Measurements from ENCODE around the gene WNT2.

The WNT2 gene

GRCh38 chr7:117270371-117270770 lies 52.5 kb downstream of the WNT2 start:
- no peak overlapping the region for H3K9ac ChIP-seq (ENCODE audit: low read length)
- no peaks in the 10 kb centered on the region for H3F3A ChIP-seq (ENCODE audit: insufficient read depth)
- H3K4me3 ChIP-seq (ENCODE audit: insufficient read depth, low read length, poor library complexity, severe bottlenecking) = no peak overlapping the region
- no peaks in the 10 kb centered on the region for H3K36me3 ChIP-seq (ENCODE audit: low read length)
- no peaks in the 10 kb centered on the region for H3K9me3 ChIP-seq (ENCODE audit: insufficient read depth, low read length)
- H3K9me2 ChIP-seq (replicated peaks; ENCODE audit: insufficient read depth, low read length) = no peaks in the 10 kb centered on the region
- no peak overlapping the region for H3K4me2 ChIP-seq (ENCODE audit: low read depth, low read length, poor library complexity, severe bottlenecking)
- H3K27me3 ChIP-seq (ENCODE audit: low read length) = no peaks in the 10 kb centered on the region
- no peaks in the 10 kb centered on the region for H3K79me2 ChIP-seq (ENCODE audit: insufficient read depth, low read length)
- no peak overlapping the region for H3K27ac ChIP-seq (ENCODE audit: low read depth, low read length)
- TF ChIP-seq CTCF (IDR thresholded peaks at IDR 0.05; ENCODE audit: insufficient read depth, low read length, poor library complexity, severe bottlenecking) (no peak), EZH2phosphoT487 (conservative IDR thresholded peaks at IDR 0.05; ENCODE audit: low read length) (no peak)
- H2AFZ ChIP-seq (ENCODE audit: low read depth, low read length, severe bottlenecking) = no peak overlapping the region
- H4K20me1 ChIP-seq (ENCODE audit: low read depth, low read length) = no peaks in the 10 kb centered on the region

GRCh38 chr7:117269886-117270285 lies 53.0 kb downstream of the WNT2 start:
- Histone ChIP-seq H3K79me2 (ENCODE audit: insufficient read depth, low read length) (no peaks in the 10 kb centered on the region), H3K36me3 (ENCODE audit: low read length) (no peaks in the 10 kb centered on the region), H3K27ac (ENCODE audit: low read depth, low read length) (no peak overlapping the region), H3K4me3 (ENCODE audit: insufficient read depth, low read length, poor library complexity, severe bottlenecking) (no peak overlapping the region), H2AFZ (ENCODE audit: low read depth, low read length, severe bottlenecking) (no peak overlapping the region), H3K27me3 (ENCODE audit: low read length) (no peaks in the 10 kb centered on the region), H3F3A (ENCODE audit: insufficient read depth) (no peaks in the 10 kb centered on the region), H3K4me2 (ENCODE audit: low read depth, low read length, poor library complexity, severe bottlenecking) (no peak overlapping the region), H3K9ac (ENCODE audit: low read length) (no peak overlapping the region), H3K9me3 (ENCODE audit: insufficient read depth, low read length) (no peaks in the 10 kb centered on the region), H3K9me2 (replicated peaks; ENCODE audit: insufficient read depth, low read length) (no peaks in the 10 kb centered on the region), H4K20me1 (ENCODE audit: low read depth, low read length) (no peaks in the 10 kb centered on the region)
- TF ChIP-seq EZH2phosphoT487 (conservative IDR thresholded peaks at IDR 0.05; ENCODE audit: low read length) (no peak), CTCF (IDR thresholded peaks at IDR 0.05; ENCODE audit: insufficient read depth, low read length, poor library complexity, severe bottlenecking) (no peak)

DNA sequence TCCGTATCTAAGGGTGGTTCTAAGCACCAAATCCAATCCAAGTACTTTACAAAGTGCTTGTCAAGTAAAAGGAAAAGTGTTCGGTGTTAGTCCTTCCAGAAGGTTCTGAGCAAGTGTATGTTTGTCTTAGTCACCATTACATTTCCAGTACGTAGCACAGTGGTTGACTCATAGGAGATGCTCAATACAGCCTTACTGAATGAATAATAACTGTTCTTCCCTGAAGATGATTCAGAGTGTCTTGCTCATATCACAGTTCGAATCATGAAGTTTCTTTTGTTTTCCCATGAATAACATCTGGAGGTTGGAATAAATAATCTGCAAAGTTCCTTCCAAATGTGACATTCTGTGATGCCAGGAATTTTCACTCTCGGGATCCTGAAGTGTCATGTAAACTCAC lies 53.4 kb downstream of the WNT2 start:
- Histone ChIP-seq H3K9me3 (ENCODE audit: insufficient read depth, low read length) (no peaks in the 10 kb centered on the region), H3K27ac (ENCODE audit: low read depth, low read length) (no peak overlapping the region), H4K20me1 (ENCODE audit: low read depth, low read length) (no peaks in the 10 kb centered on the region), H3K4me2 (ENCODE audit: low read depth, low read length, poor library complexity, severe bottlenecking) (no peak overlapping the region), H3K79me2 (ENCODE audit: insufficient read depth, low read length) (no peaks in the 10 kb centered on the region), H3F3A (ENCODE audit: insufficient read depth) (no peaks in the 10 kb centered on the region), H3K9me2 (replicated peaks; ENCODE audit: insufficient read depth, low read length) (no peaks in the 10 kb centered on the region), H3K9ac (ENCODE audit: low read length) (no peak overlapping the region), H3K36me3 (ENCODE audit: low read length) (no peaks in the 10 kb centered on the region), H2AFZ (ENCODE audit: low read depth, low read length, severe bottlenecking) (no peak overlapping the region), H3K27me3 (ENCODE audit: low read length) (no peaks in the 10 kb centered on the region), H3K4me3 (ENCODE audit: insufficient read depth, low read length, poor library complexity, severe bottlenecking) (no peak overlapping the region)
- TF ChIP-seq EZH2phosphoT487 (conservative IDR thresholded peaks at IDR 0.05; ENCODE audit: low read length) = no peak

- Histone ChIP-seq H3K4me2 (ENCODE audit: low read depth, low read length, poor library complexity, severe bottlenecking) (no peak overlapping the region), H2AFZ (ENCODE audit: low read depth, low read length, severe bottlenecking) (no peak overlapping the region), H4K20me1 (ENCODE audit: low read depth, low read length) (no peaks in the 10 kb centered on the region), H3K9ac (ENCODE audit: low read length) (no peak overlapping the region), H3K9me2 (replicated peaks; ENCODE audit: insufficient read depth, low read length) (no peaks in the 10 kb centered on the region; the same call in 1 of the 2 replicates), H3K79me2 (ENCODE audit: insufficient read depth, low read length) (no peaks in the 10 kb centered on the region), H3K9me3 (ENCODE audit: insufficient read depth, low read length) (no peaks in the 10 kb centered on the region), H3K36me3 (ENCODE audit: low read length) (no peaks in the 10 kb centered on the region), H3K27me3 (ENCODE audit: low read length) (no peaks in the 10 kb centered on the region), H3K4me3 (ENCODE audit: insufficient read depth, low read length, poor library complexity, severe bottlenecking) (no peak overlapping the region), H3K27ac (ENCODE audit: low read depth, low read length) (no peak overlapping the region), H3F3A (ENCODE audit: insufficient read depth) (no peaks in the 10 kb centered on the region)
- no peak for TF ChIP-seq CTCF (IDR thresholded peaks at IDR 0.05; ENCODE audit: insufficient read depth, low read length, poor library complexity, severe bottlenecking)
- TF ChIP-seq EZH2phosphoT487 (conservative IDR thresholded peaks at IDR 0.05; ENCODE audit: low read length) = no peak
Measured at GRCh38 chr7:117264716-117265115, 58.1 kb downstream of the WNT2 start.
